ENCODE data around the gene NAPSA. TPM values are rescaled to one million over a fixed set of nuclear protein-coding genes. Genes with fewer than 3 reads are reported as not detected.
"Not testable (repeated sequence)": the region's sequence is repeated elsewhere in the genome, so short reads cannot be mapped to it uniquely, and the experiment has no call there.

NAPSA gene
- total RNA-seq, 2 donors from 2014 or later, result 0.85 to 5.0 TPM

DNA sequence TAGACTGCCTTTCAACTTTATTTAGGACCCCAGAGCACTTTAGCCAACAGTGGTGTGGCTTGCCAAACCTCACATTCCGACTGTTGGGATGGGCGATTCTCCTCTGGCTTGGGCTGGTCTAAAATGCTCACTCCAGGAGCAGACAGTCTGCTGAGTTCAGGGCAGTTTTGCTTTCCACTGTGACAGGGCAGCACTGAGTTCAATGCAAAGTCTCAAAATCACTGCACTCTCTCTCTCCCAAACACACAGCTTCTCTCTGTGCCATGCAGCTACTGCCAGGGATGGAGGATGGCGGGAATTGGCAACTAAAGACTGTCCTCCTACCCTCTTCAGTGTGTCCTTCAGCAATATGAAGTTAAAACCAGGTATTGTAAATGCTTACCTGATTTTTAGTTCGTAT lies 13.2 kb downstream of the NAPSA start:
- DNase-seq (ENCODE audit: low spot score), result no peak
- TF ChIP-seq POLR2A (IDR thresholded peaks at IDR 0.05), result no peak
- no peak for TF ChIP-seq POLR2AphosphoS5 (IDR thresholded peaks at IDR 0.05)
- TF ChIP-seq, protein P1, sequence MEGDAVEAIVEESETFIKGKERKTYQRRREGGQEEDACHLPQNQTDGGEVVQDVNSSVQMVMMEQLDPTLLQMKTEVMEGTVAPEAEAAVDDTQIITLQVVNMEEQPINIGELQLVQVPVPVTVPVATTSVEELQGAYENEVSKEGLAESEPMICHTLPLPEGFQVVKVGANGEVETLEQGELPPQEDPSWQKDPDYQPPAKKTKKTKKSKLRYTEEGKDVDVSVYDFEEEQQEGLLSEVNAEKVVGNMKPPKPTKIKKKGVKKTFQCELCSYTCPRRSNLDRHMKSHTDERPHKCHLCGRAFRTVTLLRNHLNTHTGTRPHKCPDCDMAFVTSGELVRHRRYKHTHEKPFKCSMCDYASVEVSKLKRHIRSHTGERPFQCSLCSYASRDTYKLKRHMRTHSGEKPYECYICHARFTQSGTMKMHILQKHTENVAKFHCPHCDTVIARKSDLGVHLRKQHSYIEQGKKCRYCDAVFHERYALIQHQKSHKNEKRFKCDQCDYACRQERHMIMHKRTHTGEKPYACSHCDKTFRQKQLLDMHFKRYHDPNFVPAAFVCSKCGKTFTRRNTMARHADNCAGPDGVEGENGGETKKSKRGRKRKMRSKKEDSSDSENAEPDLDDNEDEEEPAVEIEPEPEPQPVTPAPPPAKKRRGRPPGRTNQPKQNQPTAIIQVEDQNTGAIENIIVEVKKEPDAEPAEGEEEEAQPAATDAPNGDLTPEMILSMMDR (IDR thresholded peaks at IDR 0.05), result no peak
- no peak overlapping the region for H3K4me3 ChIP-seq
- 61% methylated on average over 4 of the region's 4 CpGs for WGBS
- no peaks in the 10 kb centered on the region for H3K9me3 ChIP-seq
- intact Hi-C loops (cut with DNase I), result no loop called here
- H3K27ac ChIP-seq, result no peak overlapping the region
- H3K27me3 ChIP-seq (replicated peaks; ENCODE audit: insufficient read depth), result no peaks in the 10 kb centered on the region
- H3K36me3 ChIP-seq, result no peaks in the 10 kb centered on the region
- H3K4me1 ChIP-seq (replicated peaks), result no peaks in the 10 kb centered on the region

DNA sequence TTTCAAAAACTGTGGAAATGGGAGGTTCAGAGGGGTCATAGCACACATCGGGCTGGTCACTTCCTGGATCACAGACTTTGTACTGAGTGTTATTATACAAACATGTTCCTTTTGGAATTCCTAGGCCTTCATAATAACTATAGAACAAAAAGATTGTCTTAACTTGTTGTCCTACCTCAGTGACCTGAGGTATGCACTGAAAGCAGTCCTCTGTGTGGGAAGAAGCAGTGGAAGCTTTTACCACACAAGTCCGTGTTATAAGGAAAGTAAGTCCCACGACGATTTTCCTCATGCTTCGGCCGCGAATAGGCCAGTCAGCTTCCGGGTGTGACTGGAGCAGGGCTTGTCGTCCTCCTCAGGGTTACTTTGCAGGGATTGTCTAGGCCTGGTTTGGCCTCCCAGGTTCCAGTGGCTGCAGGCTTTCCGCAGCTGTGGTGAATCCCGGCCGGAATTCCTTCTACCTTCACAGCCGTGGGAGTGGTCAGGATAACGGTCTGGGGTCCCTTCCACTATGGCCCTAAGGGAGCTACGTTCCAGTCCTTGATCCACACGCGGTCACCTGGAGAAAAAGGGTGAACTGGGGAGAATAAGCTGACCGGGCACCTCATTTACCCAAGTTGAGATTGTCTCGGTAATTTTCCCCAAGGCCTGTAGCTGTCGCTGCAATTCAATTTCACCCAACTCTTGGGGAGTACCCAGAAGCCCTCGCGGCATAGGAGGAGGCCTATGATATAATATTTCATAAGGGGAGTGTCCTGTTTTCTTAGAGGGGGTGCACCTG lies 16.0 kb downstream of the NAPSA start:
- no peaks in the 10 kb centered on the region for H3K9me3 ChIP-seq
- no peaks in the 10 kb centered on the region for H3K36me3 ChIP-seq
- H3K4me1 ChIP-seq (replicated peaks), result no peaks in the 10 kb centered on the region
- no peak overlapping the region for H3K27ac ChIP-seq
- WGBS, result 63% methylated on average over 22 of the region's 22 CpGs
- no peaks in the 10 kb centered on the region for H3K27me3 ChIP-seq (replicated peaks; ENCODE audit: insufficient read depth)
- intact Hi-C loops (cut with DNase I), result no loop called here
- TF ChIP-seq POLR2A (IDR thresholded peaks at IDR 0.05) (no peak), POLR2AphosphoS5 (IDR thresholded peaks at IDR 0.05) (no peak)
- TF ChIP-seq, protein P1 (IDR thresholded peaks at IDR 0.05), result no peak
- no peak overlapping the region for H3K4me3 ChIP-seq
- no peak for DNase-seq (ENCODE audit: low spot score)

DNA sequence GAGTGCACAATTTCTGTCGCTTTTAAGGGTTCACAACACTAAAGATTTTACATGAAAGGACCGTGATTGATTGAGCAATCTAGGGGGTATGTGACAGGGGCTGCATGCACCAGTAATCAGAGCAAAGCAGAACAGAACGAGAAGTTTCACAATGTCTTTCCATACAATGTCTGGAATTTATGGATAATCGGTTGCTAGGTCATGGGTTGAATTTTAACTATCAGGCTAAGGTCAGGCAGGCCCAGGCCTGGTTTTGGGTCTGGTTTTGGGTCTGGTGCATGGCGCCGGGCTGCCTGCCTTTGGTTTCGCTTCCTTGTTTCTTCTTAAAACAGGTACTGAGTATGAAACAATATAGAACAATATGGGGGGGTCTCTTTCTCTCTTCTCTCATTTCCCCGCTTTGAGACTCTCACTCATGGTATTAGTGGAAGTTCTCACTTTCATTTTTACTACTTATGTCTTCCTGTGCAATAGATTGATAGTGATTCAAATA lies 18.3 kb downstream of the NAPSA start:
- H3K27me3 ChIP-seq (replicated peaks; ENCODE audit: insufficient read depth); intact Hi-C loops (cut with DNase I); H3K4me1 ChIP-seq (replicated peaks); H3K4me3 ChIP-seq; DNase-seq (ENCODE audit: low spot score); H3K9me3 ChIP-seq; H3K27ac ChIP-seq; H3K36me3 ChIP-seq: not testable (repeated sequence)
- 63% methylated on average over 8 of the region's 8 CpGs for WGBS

DNA sequence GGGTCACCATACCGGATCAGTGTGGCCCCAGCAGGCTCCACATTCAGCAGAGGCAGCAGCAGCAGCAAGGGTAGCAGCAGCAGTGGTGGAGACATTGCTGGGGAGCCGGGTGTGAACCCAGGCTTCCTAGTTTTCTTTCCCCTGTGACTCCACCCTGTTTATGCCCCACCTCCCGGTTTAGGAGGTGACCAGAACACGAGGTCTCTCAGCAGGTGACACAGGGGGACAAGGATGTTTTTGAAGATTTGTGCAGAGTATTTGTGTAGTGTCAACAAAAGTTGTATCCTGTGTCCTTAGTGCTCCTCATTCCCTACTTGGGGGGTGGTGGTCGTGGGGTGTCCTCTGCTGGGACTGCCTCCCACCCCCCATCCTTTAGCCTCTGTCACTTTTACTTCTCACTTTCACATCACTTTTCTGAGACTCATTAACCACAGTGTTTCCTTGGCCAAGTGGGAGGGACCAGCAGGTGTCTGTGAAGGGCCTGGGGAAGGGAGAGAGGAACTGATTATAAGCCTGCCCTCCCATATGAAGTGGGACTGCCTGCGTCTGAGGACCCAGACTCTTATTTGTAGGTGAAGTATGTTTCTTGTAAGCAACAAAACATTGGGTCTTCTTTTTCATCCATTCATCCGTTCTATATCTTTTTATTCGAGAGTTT lies 20.6 kb downstream of the NAPSA start:
- DNase-seq (ENCODE audit: low spot score), result no peak
- Histone ChIP-seq H3K9me3 (no peaks in the 10 kb centered on the region), H3K27me3 (replicated peaks; ENCODE audit: insufficient read depth) (no peaks in the 10 kb centered on the region), H3K4me3 (no peak overlapping the region), H3K27ac (no peak overlapping the region), H3K36me3 (no peaks in the 10 kb centered on the region), H3K4me1 (replicated peaks) (no peaks in the 10 kb centered on the region)
- 80% methylated on average over 8 of the region's 8 CpGs for WGBS
- TF ChIP-seq POLR2A (IDR thresholded peaks at IDR 0.05) (no peak), POLR2AphosphoS5 (IDR thresholded peaks at IDR 0.05) (no peak)
- TF ChIP-seq, protein P1 (IDR thresholded peaks at IDR 0.05), result no peak
- intact Hi-C loops (cut with DNase I), result no loop called here

DNA sequence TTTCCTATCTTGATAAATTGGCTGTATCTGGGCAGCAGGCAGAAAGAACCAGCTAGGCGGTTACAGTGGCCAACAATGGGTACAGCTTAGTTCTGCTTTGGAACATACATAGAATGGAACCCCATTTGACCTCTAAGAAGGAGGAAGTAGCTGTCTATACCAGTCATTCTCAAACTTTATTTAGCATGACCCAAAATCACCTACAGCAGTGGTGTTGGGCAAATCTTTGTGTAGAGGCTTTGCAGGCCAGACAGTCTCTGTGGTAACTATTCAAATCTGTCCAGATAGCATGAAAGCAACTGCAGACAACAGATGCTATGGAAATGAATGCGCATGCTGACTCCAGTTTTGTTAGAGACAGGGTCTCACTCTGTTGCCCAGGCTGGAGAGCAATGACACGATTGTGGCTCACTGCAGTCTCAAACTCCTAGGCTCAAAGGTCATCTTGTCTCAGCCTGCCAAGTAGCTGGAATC lies 24.3 kb downstream of the NAPSA start:
- DNase-seq (ENCODE audit: low spot score), result no peak
- TF ChIP-seq POLR2AphosphoS5 (IDR thresholded peaks at IDR 0.05) (no peak), POLR2A (IDR thresholded peaks at IDR 0.05) (no peak)
- TF ChIP-seq, protein P1 (IDR thresholded peaks at IDR 0.05), result no peak
- Histone ChIP-seq H3K4me1 (replicated peaks) (no peaks in the 10 kb centered on the region), H3K27ac (no peak overlapping the region), H3K4me3 (no peak overlapping the region), H3K9me3 (no peaks in the 10 kb centered on the region), H3K27me3 (replicated peaks; ENCODE audit: insufficient read depth) (no peaks in the 10 kb centered on the region), H3K36me3 (no peaks in the 10 kb centered on the region)
- intact Hi-C loops (cut with DNase I), result no loop called here
- WGBS, result 98% methylated on average over 3 of the region's 3 CpGs

Data from prostate gland (tissue), 2 donors.